NT2/D1 (cell line): ENCODE measurements around the gene PCA3.

Source experiments
- SUZ12 ChIP-seq: IDR thresholded peaks from 2 replicates; pipeline ENCODE4 v1.6.1; 2011; ENCODE audit not compliant: insufficient read length, insufficient read depth; ENCODE audit errors: extremely low read depth
- YY1 ChIP-seq: IDR thresholded peaks from 2 replicates; pipeline ENCODE4 v1.6.1; 2011; ENCODE audit not compliant: insufficient read length, insufficient read depth

GRCh38 chr9:76729980-76730737 is 34.1 kb upstream of the PCA3 start:
- TF ChIP-seq YY1 (no peak), SUZ12 (no peak)
